SH-SY5Y (cell line): Measurements from ENCODE around the gene EMC10.
A peak's percentile ranks its signal among the peaks of the same experiment; 100 is the strongest.

Experiments
- GATA2 ChIP-seq: IDR thresholded peaks from 2 replicates; pipeline ENCODE4 v1.6.1; 2011; ENCODE audit warnings: mild to moderate bottlenecking, low read depth, low read length
- GATA3 ChIP-seq: IDR thresholded peaks from 2 replicates; pipeline ENCODE4 v1.6.1; 2011; ENCODE audit warnings: low read depth, mild to moderate bottlenecking, low read length, moderate library complexity

GRCh38 chr19:50514346-50515167, 38.2 kb downstream of the EMC10 start:
- TF ChIP-seq GATA3 (no peak), GATA2 (peak; percentile 57)
